Epithelial cell of esophagus (primary cell): ENCODE measurements around the gene ID4.

Source experiments
- DNase-seq: peaks from one replicate; pipeline ENCODE4 v3.0.0; 2010; ENCODE audit warnings: low read depth
- H3K4me3 ChIP-seq: 2 replicates; pipeline ENCODE4 v1.5.1; 2011; ENCODE audit warnings: mild to moderate bottlenecking, low read length, control low read depth
- CTCF ChIP-seq: IDR thresholded peaks from 2 replicates; pipeline ENCODE4 v1.5.1; 2011; ENCODE audit warnings: low read depth, mild to moderate bottlenecking, low read length, control low read depth, inconsistent platforms; ENCODE audit not compliant: insufficient read depth; ENCODE audit errors: missing control alignments

The ID4 gene

DNA sequence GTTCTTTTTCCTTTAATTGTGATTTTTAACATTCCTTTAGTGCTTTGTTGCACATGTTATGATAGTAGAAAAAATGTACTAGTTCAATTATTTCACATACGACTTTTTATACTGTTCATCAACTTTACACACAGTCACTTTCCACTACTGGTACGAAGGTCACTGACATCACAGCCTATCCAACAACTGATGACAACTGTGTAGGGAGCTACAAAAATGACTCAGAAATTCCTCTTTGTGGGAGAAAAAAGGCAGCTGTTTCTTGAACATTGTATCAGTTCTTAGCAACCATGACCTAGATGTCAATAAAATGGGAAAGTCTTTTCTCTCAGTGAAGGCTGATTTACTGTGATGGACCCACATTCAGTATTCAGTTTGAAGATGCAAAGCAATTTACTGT is 7.0 kb upstream of the ID4 start:
- no peak for TF ChIP-seq CTCF
- no peak for DNase-seq
- no peak overlapping the region for H3K4me3 ChIP-seq

DNA sequence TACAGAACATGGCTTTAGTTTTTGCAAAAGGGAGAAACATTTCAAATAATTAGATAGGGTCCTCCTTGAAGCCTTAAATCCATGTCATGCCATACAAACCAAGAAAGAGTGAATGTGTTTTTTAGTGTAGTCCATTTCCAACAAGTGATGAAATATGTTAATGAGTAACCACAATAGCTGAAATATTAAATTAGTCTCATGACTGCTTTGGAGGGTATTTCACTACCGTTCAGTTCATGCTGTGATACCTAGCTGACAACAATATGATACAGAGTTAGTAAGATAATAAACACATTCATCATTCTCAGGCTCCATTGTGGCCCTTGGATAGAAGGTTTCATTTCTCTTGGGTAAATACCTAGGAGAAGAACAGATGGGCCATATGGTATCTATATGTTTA is 5.8 kb upstream of the ID4 start:
- no peak overlapping the region for H3K4me3 ChIP-seq
- no peak for TF ChIP-seq CTCF
- DNase-seq: no peak

GRCh38 chr6:19833947-19834346 is 3.2 kb upstream of the ID4 start:
- no peak for TF ChIP-seq CTCF
- H3K4me3 ChIP-seq: no peak overlapping the region
- no peak for DNase-seq

DNA sequence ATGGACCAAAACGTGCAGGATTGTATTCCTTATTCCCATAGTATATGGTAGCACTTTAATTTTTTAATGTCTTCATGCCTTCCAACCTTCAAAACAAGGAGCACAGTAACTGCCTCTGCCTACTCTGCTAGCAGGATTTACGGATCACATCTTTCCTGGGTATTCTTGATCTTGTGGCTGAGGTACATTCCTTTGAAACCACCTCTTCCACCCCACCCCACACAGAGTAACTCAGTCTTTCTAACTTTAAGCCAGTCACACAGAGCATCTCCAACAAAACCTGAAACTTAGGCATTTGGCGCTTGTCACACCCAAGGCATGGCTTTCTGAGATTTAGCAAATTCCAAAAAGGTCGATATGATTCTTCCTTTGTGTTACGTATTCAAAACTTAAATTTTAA is 2.3 kb upstream of the ID4 start:
- no peak for DNase-seq
- H3K4me3 ChIP-seq: no peak overlapping the region
- no peak for TF ChIP-seq CTCF

GRCh38 chr6:19835605-19836004 is 1.6 kb upstream of the ID4 start:
- TF ChIP-seq CTCF: no peak
- peak; percentile 48 for DNase-seq
- H3K4me3 ChIP-seq: no peak overlapping the region

DNA sequence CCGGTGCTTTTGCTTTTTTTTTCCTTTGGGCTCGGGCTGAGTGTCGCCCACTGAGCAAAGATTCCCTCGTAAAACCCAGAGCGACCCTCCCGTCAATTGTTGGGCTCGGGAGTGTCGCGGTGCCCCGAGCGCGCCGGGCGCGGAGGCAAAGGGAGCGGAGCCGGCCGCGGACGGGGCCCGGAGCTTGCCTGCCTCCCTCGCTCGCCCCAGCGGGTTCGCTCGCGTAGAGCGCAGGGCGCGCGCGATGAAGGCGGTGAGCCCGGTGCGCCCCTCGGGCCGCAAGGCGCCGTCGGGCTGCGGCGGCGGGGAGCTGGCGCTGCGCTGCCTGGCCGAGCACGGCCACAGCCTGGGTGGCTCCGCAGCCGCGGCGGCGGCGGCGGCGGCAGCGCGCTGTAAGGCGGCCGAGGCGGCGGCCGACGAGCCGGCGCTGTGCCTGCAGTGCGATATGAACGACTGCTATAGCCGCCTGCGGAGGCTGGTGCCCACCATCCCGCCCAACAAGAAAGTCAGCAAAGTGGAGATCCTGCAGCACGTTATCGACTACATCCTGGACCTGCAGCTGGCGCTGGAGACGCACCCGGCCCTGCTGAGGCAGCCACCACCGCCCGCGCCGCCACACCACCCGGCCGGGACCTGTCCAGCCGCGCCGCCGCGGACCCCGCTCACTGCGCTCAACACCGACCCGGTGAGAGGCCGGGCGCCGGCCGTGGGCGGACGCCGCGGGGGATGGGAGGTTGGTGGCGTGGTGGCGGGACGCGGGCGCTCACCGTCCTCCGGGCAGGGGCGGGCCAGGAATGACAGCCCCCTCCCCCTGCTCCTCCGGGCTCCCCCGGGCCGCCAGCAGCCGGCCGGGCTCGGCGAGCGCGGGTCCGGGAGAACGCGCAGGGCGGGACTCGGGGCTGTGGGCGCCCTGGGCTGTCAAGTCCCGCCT is 606 bp downstream of the ID4 start:
- DNase-seq: peak; percentile 26
- TF ChIP-seq CTCF: no peak
- peak overlapping the region; percentile 30 for H3K4me3 ChIP-seq
